Activated B cell treated with CpG ODN at 0.5 μM for 24 hours (primary cell): ENCODE data around the gene NPAS3. TPM values are rescaled to one million over a fixed set of nuclear protein-coding genes. Genes with fewer than 3 reads are reported as not detected.

Experiments
- ATAC-seq: fragments of 200-7000 bp; cut with Tn5 transposase; one replicate; pipeline ENCODE4 v1.10.0; 2021; ENCODE audit warnings: low read depth, mild to moderate bottlenecking, moderate library complexity
- CTCF ChIA-PET: fragments of 350-600 bp; sonication (Branson Sonifier 250); formaldehyde crosslinking; loops from one replicate; lab custom pipeline; 2021; ENCODE audit warnings: antibody characterized with exemption; lab: Charles Lee
- POLR2A ChIA-PET: fragments of 350-600 bp; sonication (Branson Sonifier 250); formaldehyde crosslinking; loops from one replicate; lab custom pipeline; 2021; ENCODE audit warnings: antibody characterized with exemption; lab: Charles Lee
- DNase-seq: peaks from one replicate; pipeline ENCODE4 v3.0.0; 2022
- H3K27ac Mint-ChIP-seq: one replicate; pipeline ENCODE4 v1.8.0; 2020; ENCODE audit warnings: mixed read lengths
- H3K27me3 Mint-ChIP-seq: one replicate; pipeline ENCODE4 v1.8.0; 2021; ENCODE audit warnings: mixed read lengths
- H3K36me3 Mint-ChIP-seq: one replicate; pipeline ENCODE4 v1.8.0; 2021; ENCODE audit warnings: low read depth, mixed read lengths
- H3K4me1 Mint-ChIP-seq: one replicate; pipeline ENCODE4 v1.8.0; 2021; ENCODE audit warnings: mixed read lengths
- H3K4me3 Mint-ChIP-seq: one replicate; pipeline ENCODE4 v1.8.0; 2020; ENCODE audit warnings: mild to moderate bottlenecking, mixed read lengths
- H3K9me3 Mint-ChIP-seq: one replicate; pipeline ENCODE4 v1.8.0; 2020; ENCODE audit warnings: mixed read lengths
- CTCF ChIP-seq: fragments of 200-600 bp; IDR thresholded peaks from one replicate; pipeline ENCODE4 v1.8.0; 2022; ENCODE audit warnings: antibody characterized with exemption, mild to moderate bottlenecking
- intact Hi-C: fragments of 100-400 bp; cut with micrococcal nuclease; formaldehyde crosslinking; loops from one replicate; pipeline ENCODE4 v1.15.1; 2024
- total RNA-seq: library from RNA; stranded (reverse); gene quantifications from 2 replicates; pipeline ENCODE4 v1.2.3, GENCODE V29; 2022

The NPAS3 gene
- total RNA-seq, 1 donor from 2014 or later, result not detected

GRCh38 chr14:33647385-33647786, 708.7 kb downstream of the NPAS3 start:
- no peak for ATAC-seq
- POLR2A ChIA-PET, result no interaction called here
- H3K27ac Mint-ChIP-seq, result no peak overlapping the region
- H3K27me3 Mint-ChIP-seq, result no peaks in the 10 kb centered on the region
- intact Hi-C loops, result no loop called here
- no peaks in the 10 kb centered on the region for H3K4me1 Mint-ChIP-seq
- no peak for DNase-seq
- CTCF ChIA-PET, result no interaction called here
- H3K9me3 Mint-ChIP-seq, result peaks cover 3% of the 10 kb centered on the region
- H3K4me3 Mint-ChIP-seq, result no peak overlapping the region
- no peak for TF ChIP-seq CTCF
- H3K36me3 Mint-ChIP-seq, result no peaks in the 10 kb centered on the region

- Mint-ChIP-seq H3K36me3 (no peaks in the 10 kb centered on the region), H3K4me3 (no peak overlapping the region), H3K27ac (no peak overlapping the region), H3K4me1 (no peaks in the 10 kb centered on the region), H3K27me3 (no peaks in the 10 kb centered on the region), H3K9me3 (peaks cover 3% of the 10 kb centered on the region)
- ChIA-PET POLR2A (no interaction called here), CTCF (no interaction called here)
- no peak for TF ChIP-seq CTCF
- ATAC-seq, result no peak
- DNase-seq, result no peak
- intact Hi-C loops, result no loop called here
Observed at GRCh38 chr14:33650430-33650829, 711.8 kb downstream of the NPAS3 start.

GRCh38 chr14:33652566-33653307, 714.1 kb downstream of the NPAS3 start:
- CTCF ChIA-PET, result no interaction called here
- peaks cover 5% of the 10 kb centered on the region for H3K9me3 Mint-ChIP-seq
- POLR2A ChIA-PET, result no interaction called here

GRCh38 chr14:33653308-33653695, 714.6 kb downstream of the NPAS3 start:
- Mint-ChIP-seq H3K36me3 (no peaks in the 10 kb centered on the region), H3K4me1 (no peaks in the 10 kb centered on the region), H3K9me3 (peaks cover 5% of the 10 kb centered on the region), H3K4me3 (no peak overlapping the region), H3K27me3 (no peaks in the 10 kb centered on the region), H3K27ac (no peak overlapping the region)
- ChIA-PET CTCF (no interaction called here), POLR2A (no interaction called here)
- no peak for TF ChIP-seq CTCF
- DNase-seq (no peak), ATAC-seq (no peak)
- intact Hi-C loops, result no loop called here

More at GRCh38 chr14:33652566-33653307, 714.1 kb downstream of the NPAS3 start:
- H3K27ac Mint-ChIP-seq, result no peak overlapping the region
- DNase-seq (no peak), ATAC-seq (no peak)
- H3K4me3 Mint-ChIP-seq, result no peak overlapping the region
- no peak for TF ChIP-seq CTCF
- H3K36me3 Mint-ChIP-seq, result no peaks in the 10 kb centered on the region
- intact Hi-C loops, result no loop called here
- H3K27me3 Mint-ChIP-seq, result no peaks in the 10 kb centered on the region
- no peaks in the 10 kb centered on the region for H3K4me1 Mint-ChIP-seq

GRCh38 chr14:33655421-33655820, 716.7 kb downstream of the NPAS3 start:
- no peaks in the 10 kb centered on the region for H3K36me3 Mint-ChIP-seq

More at GRCh38 chr14:33655421-33655820, 716.7 kb downstream of the NPAS3 start:
- POLR2A ChIA-PET, result no interaction called here
- Mint-ChIP-seq H3K4me1 (no peaks in the 10 kb centered on the region), H3K27ac (no peak overlapping the region), H3K9me3 (peaks cover 2% of the 10 kb centered on the region), H3K4me3 (no peak overlapping the region), H3K27me3 (no peaks in the 10 kb centered on the region)
- TF ChIP-seq CTCF, result no peak
- intact Hi-C loops, result no loop called here
- DNase-seq (no peak), ATAC-seq (no peak)
- CTCF ChIA-PET, result no interaction called here
